Fibroblast of peridontal ligament (primary cell): ENCODE results near the gene CLASP1.

Experiments used
- DNase-seq: peaks from one replicate; pipeline ENCODE4 v3.0.0-alpha.2; 2010; ENCODE audit errors: extremely low read depth

The CLASP1 gene

DNA sequence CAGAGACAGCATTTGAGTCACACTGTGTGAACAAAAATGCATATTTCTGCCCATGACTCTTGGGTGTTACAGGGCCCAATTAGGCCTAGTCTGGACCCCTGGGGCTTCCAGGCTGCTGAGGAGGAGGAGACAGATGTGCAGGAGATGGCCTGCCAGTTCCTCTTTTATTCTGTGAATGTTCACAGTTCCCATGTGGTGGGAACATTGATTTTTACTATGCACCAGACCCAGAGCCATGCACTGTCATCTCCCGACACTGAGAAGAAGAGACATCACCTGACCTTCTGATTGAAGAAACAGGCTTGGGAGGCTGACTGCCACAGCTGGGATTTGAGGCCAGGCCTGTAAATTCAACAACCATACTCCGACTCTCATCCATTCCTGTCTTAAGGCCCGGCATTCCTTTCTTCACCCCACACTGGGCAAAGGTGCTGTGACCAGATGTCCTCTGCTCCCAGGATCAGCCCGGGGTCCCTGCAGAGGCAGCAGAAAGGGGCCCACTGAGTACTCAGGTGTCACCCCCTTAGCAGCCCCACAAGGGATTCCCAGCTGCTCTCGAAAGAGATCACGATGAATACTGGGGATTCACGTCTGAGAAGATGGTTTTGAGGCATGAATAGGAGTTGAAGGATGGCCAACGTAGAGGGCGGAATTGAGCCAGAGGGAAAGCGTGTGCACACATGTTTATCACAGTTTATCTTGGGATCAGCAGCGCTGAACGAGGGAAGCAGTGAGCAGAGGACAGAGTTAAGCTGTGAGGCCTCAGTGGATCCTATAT lies 360.6 kb downstream of the CLASP1 start:
- DNase-seq, result no peak

DNA sequence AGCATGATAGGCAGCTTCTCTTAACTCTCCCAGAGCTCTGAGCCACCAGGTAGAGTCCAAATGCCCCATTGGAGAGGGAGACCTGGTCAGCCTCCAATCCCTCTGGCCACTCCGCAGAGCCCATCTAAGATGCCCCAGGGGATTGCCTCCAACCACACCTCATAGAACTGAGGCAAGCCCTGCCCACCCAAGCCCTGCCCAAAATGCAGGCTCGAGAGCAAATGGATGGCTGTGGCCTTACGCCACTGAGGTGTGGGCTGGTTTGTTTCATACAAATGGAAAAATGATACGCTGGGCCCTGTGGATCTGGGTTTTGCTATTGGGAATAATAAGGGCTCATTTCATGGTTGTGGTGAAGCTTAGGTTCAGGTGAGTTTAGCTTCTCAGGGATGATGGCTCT lies 361.3 kb downstream of the CLASP1 start:
- no peak for DNase-seq
